ENCODE measurements around the gene GTF2IRD1.
"Not testable (repeated sequence)": the region's sequence is repeated elsewhere in the genome, so short reads cannot be mapped to it uniquely, and the experiment has no call there.

Gene GTF2IRD1

DNA sequence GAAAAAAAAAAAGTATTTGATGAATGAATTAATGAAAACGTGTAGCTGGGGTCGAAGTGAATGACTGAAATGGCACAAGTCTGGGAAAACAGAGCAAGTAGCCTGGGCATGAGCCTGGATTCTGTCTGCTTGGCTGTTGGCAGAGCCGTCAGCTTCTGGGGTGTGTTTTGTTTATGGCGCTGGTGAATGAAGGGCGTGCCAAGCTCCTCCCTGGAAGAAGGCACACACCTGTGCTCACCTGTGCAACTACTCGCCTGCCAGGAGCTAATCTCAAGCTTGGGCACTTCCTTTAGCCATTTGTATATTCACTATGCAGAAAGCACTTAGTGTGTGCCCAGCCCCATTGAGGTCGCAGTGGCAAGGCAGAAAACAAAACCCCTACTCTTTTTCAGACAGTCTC lies 74.1 kb downstream of the GTF2IRD1 start:
- no peak overlapping the region for H3K4me3 ChIP-seq (replicated peaks in 1 of 2; ENCODE audit: low read depth in 2 of 2, low read length in 2 of 2)
- TF ChIP-seq, protein P1, sequence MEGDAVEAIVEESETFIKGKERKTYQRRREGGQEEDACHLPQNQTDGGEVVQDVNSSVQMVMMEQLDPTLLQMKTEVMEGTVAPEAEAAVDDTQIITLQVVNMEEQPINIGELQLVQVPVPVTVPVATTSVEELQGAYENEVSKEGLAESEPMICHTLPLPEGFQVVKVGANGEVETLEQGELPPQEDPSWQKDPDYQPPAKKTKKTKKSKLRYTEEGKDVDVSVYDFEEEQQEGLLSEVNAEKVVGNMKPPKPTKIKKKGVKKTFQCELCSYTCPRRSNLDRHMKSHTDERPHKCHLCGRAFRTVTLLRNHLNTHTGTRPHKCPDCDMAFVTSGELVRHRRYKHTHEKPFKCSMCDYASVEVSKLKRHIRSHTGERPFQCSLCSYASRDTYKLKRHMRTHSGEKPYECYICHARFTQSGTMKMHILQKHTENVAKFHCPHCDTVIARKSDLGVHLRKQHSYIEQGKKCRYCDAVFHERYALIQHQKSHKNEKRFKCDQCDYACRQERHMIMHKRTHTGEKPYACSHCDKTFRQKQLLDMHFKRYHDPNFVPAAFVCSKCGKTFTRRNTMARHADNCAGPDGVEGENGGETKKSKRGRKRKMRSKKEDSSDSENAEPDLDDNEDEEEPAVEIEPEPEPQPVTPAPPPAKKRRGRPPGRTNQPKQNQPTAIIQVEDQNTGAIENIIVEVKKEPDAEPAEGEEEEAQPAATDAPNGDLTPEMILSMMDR (IDR thresholded peaks at IDR 0.05; ENCODE audit: low read depth, low read length) = no peak
- no peak for DNase-seq (ENCODE audit: low read depth in 2 of 2)

DNA sequence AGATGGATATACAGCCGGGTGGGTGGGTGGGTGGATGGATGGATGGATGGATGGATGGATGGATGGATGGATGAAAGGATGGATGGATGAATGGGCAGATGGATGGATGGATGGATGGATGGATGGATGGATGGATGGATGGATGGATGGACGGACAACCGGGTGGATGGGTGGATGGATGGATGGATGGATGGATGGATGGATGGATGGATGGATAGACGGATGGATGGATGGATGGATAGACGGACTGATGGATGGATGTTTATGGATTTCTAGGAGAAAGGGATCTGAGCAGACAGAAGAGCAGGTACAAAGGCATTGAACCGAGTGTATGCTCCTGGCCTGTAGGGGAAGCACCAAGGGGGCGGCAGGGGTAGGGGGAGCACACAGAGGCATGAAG lies 75.1 kb downstream of the GTF2IRD1 start:
- not testable (repeated sequence) for H3K4me3 ChIP-seq (replicated peaks in 1 of 2; ENCODE audit: low read depth in 2 of 2, low read length in 2 of 2); DNase-seq (ENCODE audit: low read depth in 2 of 2)

DNA sequence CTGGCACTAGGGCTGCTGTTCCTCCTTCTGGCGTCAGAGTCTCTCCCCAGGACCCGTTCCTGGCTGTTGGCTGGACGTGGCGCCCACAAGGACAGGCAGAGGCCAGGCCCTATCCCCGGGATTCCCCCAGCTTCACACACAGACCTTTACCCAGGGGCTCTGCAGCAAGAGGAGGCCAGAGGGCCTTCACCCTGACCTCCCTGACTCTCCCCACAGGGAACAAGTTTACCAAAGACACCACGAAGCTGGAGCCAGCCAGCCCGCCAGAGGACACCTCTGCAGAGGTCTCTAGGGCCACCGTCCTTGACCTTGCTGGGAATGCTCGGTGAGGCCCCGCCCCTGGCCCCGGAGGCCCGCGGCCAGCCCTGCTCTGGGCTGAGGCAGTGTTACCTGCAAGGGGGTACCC lies 82.2 kb downstream of the GTF2IRD1 start:
- H3K4me3 ChIP-seq (replicated peaks in 1 of 2; ENCODE audit: low read depth in 2 of 2, low read length in 2 of 2) = no peak overlapping the region

DNA sequence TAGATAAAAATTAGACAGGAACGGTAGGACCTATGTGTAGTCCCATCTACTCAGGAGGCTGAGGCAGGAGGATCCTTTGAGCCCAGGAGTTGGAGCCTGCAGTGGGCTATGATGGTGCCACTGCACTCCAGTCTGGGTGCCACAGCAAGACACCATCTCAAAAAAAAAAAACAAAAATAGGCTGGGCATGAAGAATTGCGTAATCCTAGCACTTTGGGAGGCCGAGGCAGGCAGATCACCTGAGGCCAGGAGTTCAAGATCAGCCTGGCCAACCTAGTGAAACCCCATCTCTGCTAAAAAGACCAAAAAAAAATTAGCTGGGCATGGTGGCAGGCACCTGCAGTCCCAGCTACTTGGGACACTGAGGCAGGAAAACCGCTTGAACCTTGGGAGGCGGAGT lies 88.2 kb downstream of the GTF2IRD1 start:
- not testable (repeated sequence) for H3K4me3 ChIP-seq (replicated peaks in 1 of 2; ENCODE audit: low read depth in 2 of 2, low read length in 2 of 2); DNase-seq (ENCODE audit: low read depth in 2 of 2)

More for the DNA sequence above, 82.2 kb downstream of the GTF2IRD1 start:
- TF ChIP-seq, protein P1 (IDR thresholded peaks at IDR 0.05; ENCODE audit: low read depth, low read length) = no peak
- DNase-seq (ENCODE audit: low read depth in 2 of 2) = no peak

DNA sequence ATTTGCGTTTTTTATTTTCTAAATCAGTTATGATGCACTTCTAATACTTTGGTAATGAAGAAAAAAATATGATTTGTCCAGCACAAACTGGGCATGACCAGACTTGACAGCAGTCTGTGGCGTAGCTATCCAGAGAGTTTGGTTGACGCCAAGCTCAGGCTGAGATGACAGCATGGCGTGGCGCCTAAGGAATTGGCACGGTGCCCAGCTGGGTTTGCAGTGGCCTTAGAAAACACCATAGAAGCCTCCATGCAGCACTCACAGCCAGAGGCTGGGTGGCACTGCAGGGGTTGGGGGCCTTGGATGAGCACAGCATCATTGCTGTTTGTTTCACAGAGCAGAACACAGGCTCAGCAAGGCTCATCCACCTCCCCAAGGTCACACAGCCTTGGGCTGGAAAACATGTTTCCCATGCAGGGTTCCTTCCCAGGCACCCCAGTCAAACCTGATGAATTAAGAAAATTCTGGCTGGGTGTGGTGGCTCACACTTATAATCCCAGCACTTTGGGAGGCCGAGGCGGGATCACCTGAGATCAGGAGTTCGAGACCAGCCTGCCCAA lies 88.9 kb downstream of the GTF2IRD1 start:
- TF ChIP-seq, protein P1 (IDR thresholded peaks at IDR 0.05; ENCODE audit: low read depth, low read length) = no peak
- H3K4me3 ChIP-seq (replicated peaks in 1 of 2; ENCODE audit: low read depth in 2 of 2, low read length in 2 of 2) = no peak overlapping the region
- peak in 1 of 2 donors; percentile 21 for DNase-seq (ENCODE audit: low read depth in 2 of 2)

DNA sequence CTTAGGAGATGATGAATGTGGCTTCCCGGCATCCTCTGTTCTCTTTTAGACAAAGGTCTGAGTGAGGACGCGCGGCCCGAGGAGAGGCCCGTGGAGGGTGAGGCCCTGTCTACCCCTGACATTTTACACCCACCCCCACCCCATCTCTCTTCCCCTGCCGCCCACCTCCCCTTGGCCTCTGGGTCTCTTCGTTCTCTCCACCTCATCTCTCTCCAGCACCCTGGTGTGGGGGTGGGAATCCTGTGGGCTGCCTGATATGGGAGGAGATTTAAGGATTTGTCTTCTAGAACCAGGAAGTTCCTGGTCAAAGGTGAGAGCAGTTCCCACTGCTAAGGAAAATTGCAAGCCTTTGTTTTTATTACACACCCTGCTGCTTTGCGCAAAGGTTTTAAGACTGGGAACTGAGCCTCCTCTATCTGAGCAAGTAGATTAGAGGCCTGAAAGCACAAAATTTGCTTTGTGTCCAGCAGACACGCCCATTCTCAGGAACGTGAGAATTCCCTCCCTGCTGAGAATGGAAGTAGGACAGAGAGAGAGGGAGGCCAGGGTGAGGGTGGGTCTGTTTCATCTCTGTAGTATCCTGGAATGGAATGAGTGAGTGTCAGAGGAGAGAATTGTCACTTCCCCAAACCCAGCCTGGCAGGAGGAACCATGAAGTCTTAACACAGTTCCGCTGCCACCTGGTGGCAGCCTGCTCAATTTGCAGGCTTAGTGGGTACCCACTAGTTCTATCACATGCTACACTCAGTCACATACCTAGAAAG lies 91.2 kb downstream of the GTF2IRD1 start:
- no peak overlapping the region for H3K4me3 ChIP-seq (replicated peaks in 1 of 2; ENCODE audit: low read depth in 2 of 2, low read length in 2 of 2)
- TF ChIP-seq, protein P1 (IDR thresholded peaks at IDR 0.05; ENCODE audit: low read depth, low read length) = peak; percentile 57
- peak; percentile 65 to 72 for DNase-seq (ENCODE audit: low read depth in 2 of 2)

DNA sequence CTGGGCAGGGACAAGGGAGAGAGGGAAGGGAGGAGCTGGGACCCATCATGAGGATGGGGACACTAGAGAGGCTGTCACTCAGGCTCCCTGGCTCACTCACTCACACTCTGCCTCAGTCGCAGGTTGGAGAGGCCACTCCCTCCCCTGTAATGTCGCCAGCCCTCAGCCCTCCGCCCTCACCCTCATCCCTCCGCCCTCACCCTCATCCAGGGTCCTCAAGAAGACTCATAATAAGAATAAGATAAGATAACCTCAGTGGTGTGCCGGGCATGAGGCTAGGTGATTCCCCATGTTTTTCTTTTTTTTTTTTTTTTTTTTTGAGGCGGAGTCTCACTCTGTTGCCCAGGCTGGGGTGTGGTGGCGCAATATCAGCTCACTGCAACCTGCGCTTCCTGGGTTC lies 92.2 kb downstream of the GTF2IRD1 start:
- TF ChIP-seq, protein P1 (IDR thresholded peaks at IDR 0.05; ENCODE audit: low read depth, low read length) = no peak
- H3K4me3 ChIP-seq (replicated peaks in 1 of 2; ENCODE audit: low read depth in 2 of 2, low read length in 2 of 2) = no peak overlapping the region
- no peak for DNase-seq (ENCODE audit: low read depth in 2 of 2)

DNA sequence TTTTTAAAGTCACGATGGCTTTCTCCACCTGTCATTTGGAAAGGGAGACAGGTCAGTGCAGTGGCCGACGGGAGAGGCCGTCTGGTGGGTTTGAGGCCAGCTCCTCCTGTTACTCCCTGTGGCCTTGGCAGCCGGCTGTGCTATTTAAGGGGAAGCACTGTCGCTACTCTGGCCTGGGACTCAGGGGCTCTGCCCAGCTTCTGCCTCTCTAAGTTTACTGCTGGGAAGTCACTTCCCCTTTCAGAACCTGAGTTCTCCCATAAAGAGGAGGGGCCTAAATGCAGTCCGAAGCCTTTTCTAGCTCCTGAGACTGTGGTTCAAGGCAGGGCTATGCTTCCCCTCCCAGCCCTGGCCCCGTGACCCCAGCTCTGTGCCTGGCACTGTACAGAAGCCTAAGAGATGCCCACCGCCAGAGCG lies 99.9 kb downstream of the GTF2IRD1 start:
- not testable (repeated sequence) for DNase-seq (ENCODE audit: low read depth in 2 of 2); H3K4me3 ChIP-seq (replicated peaks in 1 of 2; ENCODE audit: low read depth in 2 of 2, low read length in 2 of 2)
